ENCODE results near the gene TAF5L. TPM values are rescaled to one million over a fixed set of nuclear protein-coding genes. Genes with fewer than 3 reads are reported as not detected.

The TAF5L gene
- total and polyA plus RNA-seq, 2 experiments from 2014 or later, result 5.6 to 17.6 TPM

GRCh38 chr1:229642970-229643369, 17.0 kb upstream of the TAF5L start (continued):
- TF ChIP-seq EZH2 (IDR thresholded peaks at IDR 0.05; ENCODE audit: low read depth, unreplicated experiment) (no peak), CREB1 (CRISPR knock-in tag; IDR thresholded peaks at IDR 0.05; ENCODE audit: low read depth) (no peak), POLR2AphosphoS5 (IDR thresholded peaks at IDR 0.05; ENCODE audit: low read depth) (no peak)

GRCh38 chr1:229642376-229642775, 16.5 kb upstream of the TAF5L start:
- DNase-seq (ENCODE audit: low spot score), result no peak
- Histone ChIP-seq H4K20me1 (replicated peaks; ENCODE audit: insufficient read depth) (peaks cover 24% of the 10 kb centered on the region), H3K4me3 (no peak overlapping the region), H3K4me2 (no peak overlapping the region), H3F3A (replicated peaks; ENCODE audit: low read depth) (no peaks in the 10 kb centered on the region), H3K79me2 (replicated peaks; ENCODE audit: insufficient read depth) (peaks cover 56% of the 10 kb centered on the region), H2AFZ (no peak overlapping the region), H3K9me2 (ENCODE audit: insufficient read depth) (no peaks in the 10 kb centered on the region), H3K27me3 (ENCODE audit: insufficient read depth) (no peaks in the 10 kb centered on the region), H3K27ac (ENCODE audit: low read depth) (no peak overlapping the region), H3K4me1 (ENCODE audit: insufficient read depth) (no peaks in the 10 kb centered on the region), H3K36me3 (ENCODE audit: insufficient read depth) (peaks cover 24% of the 10 kb centered on the region)
- Mint-ChIP-seq H3K9me3 (no peaks in the 10 kb centered on the region), H3K36me3 (ENCODE audit: low read depth) (peaks cover 71% of the 10 kb centered on the region), H3K27ac (no peak overlapping the region), H3K4me3 (no peak overlapping the region), H3K4me1 (no peaks in the 10 kb centered on the region), H3K27me3 (ENCODE audit: insufficient read depth, low read depth, poor library complexity) (peaks cover 3% of the 10 kb centered on the region)
- TF ChIP-seq CREB1 (CRISPR knock-in tag; IDR thresholded peaks at IDR 0.05; ENCODE audit: low read depth), result no peak
- TF ChIP-seq JUNB (IDR thresholded peaks at IDR 0.05; ENCODE audit: unreplicated experiment), result no peak
- TF ChIP-seq, protein P1, sequence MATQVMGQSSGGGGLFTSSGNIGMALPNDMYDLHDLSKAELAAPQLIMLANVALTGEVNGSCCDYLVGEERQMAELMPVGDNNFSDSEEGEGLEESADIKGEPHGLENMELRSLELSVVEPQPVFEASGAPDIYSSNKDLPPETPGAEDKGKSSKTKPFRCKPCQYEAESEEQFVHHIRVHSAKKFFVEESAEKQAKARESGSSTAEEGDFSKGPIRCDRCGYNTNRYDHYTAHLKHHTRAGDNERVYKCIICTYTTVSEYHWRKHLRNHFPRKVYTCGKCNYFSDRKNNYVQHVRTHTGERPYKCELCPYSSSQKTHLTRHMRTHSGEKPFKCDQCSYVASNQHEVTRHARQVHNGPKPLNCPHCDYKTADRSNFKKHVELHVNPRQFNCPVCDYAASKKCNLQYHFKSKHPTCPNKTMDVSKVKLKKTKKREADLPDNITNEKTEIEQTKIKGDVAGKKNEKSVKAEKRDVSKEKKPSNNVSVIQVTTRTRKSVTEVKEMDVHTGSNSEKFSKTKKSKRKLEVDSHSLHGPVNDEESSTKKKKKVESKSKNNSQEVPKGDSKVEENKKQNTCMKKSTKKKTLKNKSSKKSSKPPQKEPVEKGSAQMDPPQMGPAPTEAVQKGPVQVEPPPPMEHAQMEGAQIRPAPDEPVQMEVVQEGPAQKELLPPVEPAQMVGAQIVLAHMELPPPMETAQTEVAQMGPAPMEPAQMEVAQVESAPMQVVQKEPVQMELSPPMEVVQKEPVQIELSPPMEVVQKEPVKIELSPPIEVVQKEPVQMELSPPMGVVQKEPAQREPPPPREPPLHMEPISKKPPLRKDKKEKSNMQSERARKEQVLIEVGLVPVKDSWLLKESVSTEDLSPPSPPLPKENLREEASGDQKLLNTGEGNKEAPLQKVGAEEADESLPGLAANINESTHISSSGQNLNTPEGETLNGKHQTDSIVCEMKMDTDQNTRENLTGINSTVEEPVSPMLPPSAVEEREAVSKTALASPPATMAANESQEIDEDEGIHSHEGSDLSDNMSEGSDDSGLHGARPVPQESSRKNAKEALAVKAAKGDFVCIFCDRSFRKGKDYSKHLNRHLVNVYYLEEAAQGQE (IDR thresholded peaks at IDR 0.05; ENCODE audit: unreplicated experiment), result no peak
- TF ChIP-seq ZNF331 (CRISPR knock-in tag; IDR thresholded peaks at IDR 0.05; ENCODE audit: low read depth), result no peak
- TF ChIP-seq, protein P2, sequence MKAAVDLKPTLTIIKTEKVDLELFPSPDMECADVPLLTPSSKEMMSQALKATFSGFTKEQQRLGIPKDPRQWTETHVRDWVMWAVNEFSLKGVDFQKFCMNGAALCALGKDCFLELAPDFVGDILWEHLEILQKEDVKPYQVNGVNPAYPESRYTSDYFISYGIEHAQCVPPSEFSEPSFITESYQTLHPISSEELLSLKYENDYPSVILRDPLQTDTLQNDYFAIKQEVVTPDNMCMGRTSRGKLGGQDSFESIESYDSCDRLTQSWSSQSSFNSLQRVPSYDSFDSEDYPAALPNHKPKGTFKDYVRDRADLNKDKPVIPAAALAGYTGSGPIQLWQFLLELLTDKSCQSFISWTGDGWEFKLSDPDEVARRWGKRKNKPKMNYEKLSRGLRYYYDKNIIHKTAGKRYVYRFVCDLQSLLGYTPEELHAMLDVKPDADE (IDR thresholded peaks at IDR 0.05), result no peak
- no peak for TF ChIP-seq POLR2AphosphoS5 (IDR thresholded peaks at IDR 0.05; ENCODE audit: low read depth)
- no peak for TF ChIP-seq EZH2 (IDR thresholded peaks at IDR 0.05; ENCODE audit: low read depth, unreplicated experiment)
- no peak for TF ChIP-seq EZH2phosphoT487 (IDR thresholded peaks at IDR 0.05; ENCODE audit: unreplicated experiment)
- TF ChIP-seq NANOG (IDR thresholded peaks at IDR 0.05; ENCODE audit: borderline replicate concordance), result no peak
- TF ChIP-seq ZNF114 (CRISPR knock-in tag; IDR thresholded peaks at IDR 0.05), result no peak
- TF ChIP-seq ZNF462 (CRISPR knock-in tag; IDR thresholded peaks at IDR 0.05), result no peak
- no peak for TF ChIP-seq STAT1 (IDR thresholded peaks at IDR 0.05; ENCODE audit: unreplicated experiment)
- no peak for ATAC-seq

Measured in GM23338 (cell line).